HCT116 (cell line): ENCODE data around the gene KDM4E. TPM values are rescaled to one million over a fixed set of nuclear protein-coding genes. Genes with fewer than 3 reads are reported as not detected.

Experiments
- ATAC-seq: fragments of 200-7000 bp; cut with Tn5 transposase; 2 replicates; pipeline ENCODE4 v1.9.1; 2020; ENCODE audit warnings: mild to moderate bottlenecking, moderate library complexity
- BruUV-seq: library from RNA; stranded (reverse); fragments of 400-500 nt; replicated peaks from 2 replicates; lab custom pipeline; 2021; lab: Mats Ljungman, UMichigan
- CTCF ChIA-PET: fragments of 300-600 bp; sonication (Branson Sonifier 250); formaldehyde crosslinking; loops from one replicate; lab custom pipeline; 2021; ENCODE audit warnings: antibody characterized with exemption; lab: Charles Lee
- POLR2A ChIA-PET: fragments of 300-600, 350-600 bp; sonication (Branson Sonifier 250); formaldehyde crosslinking; loops from one replicate; lab custom pipeline; 2021; ENCODE audit warnings: antibody characterized with exemption; lab: Charles Lee
- RAD21 ChIA-PET, 2 experiments: fragments of 300-600 bp; sonication (Branson Sonifier 250); formaldehyde crosslinking; loops; one replicate each; lab custom pipeline; 2023; ENCODE audit warnings: low total read pairs in 2 of 2; ENCODE audit not compliant: uncharacterized antibody in 2 of 2, unreplicated experiment in 2 of 2, low non-redundant PET in 1 of 2; lab: Charles Lee
- DNase-seq: peaks from one replicate; pipeline ENCODE4 v3.0.0-alpha.2; 2010; ENCODE audit warnings: low read depth, low spot score
- H2AFZ ChIP-seq: fragments of 200-600 bp; shearing (Covaris generic), sonication (generic); 2 replicates; pipeline ENCODE4 v1.6.1; 2017; ENCODE audit warnings: low read depth, mixed run types, mixed read lengths, antibody characterized with exemption, low read length; ENCODE audit not compliant: poor library complexity, severe bottlenecking
- H3K27ac ChIP-seq: 2 replicates; pipeline ENCODE4 v1.5.1; 2012; ENCODE audit warnings: low read depth, low read length
- H3K27me3 ChIP-seq: fragments of 200-600 bp; sonication (generic); 2 replicates; pipeline ENCODE4 v1.6.1; 2016; ENCODE audit warnings: mixed run types, low read length, mixed read lengths; ENCODE audit not compliant: insufficient read depth
- H3K36me3 ChIP-seq, 2 experiments: fragments of 200-500 bp in 1 of 2; fragments of 200-600 bp in 1 of 2; sonication (Bioruptor generic) in 1 of 2; sonication (generic) in 1 of 2; 2 replicates each; pipeline versions ENCODE4 v1.5.1 to v1.6.1; 2014 to 2016; ENCODE audit warnings: low read length in 2 of 2, inconsistent platforms in 1 of 2, mixed read lengths in 1 of 2, mixed run types in 1 of 2; ENCODE audit not compliant: insufficient read depth in 2 of 2, control insufficient read depth in 1 of 2
- H3K4me1 ChIP-seq, 2 experiments: fragments of 200-600 bp in 1 of 2; sonication (generic) in 1 of 2; 2 replicates each; pipeline versions ENCODE4 v1.5.1 to v1.6.1; 2012 to 2017; ENCODE audit warnings: low read length in 2 of 2, inconsistent platforms in 1 of 2, mild to moderate bottlenecking in 1 of 2, mixed read lengths in 1 of 2, mixed run types in 1 of 2, moderate library complexity in 1 of 2; ENCODE audit not compliant: insufficient read depth in 2 of 2, control insufficient read depth in 1 of 2
- H3K4me2 ChIP-seq: fragments of 200-600 bp; sonication (generic); 2 replicates; pipeline ENCODE4 v1.6.1; 2017; ENCODE audit warnings: mixed run types, low read length, mixed read lengths
- H3K4me3 ChIP-seq, 2 experiments: fragments of 200-600 bp in 1 of 2; sonication (generic) in 1 of 2; replicated peaks in 1 of 2; 2 replicates each; pipeline ENCODE4 v1.5.1; 2011 to 2016; ENCODE audit warnings: low read length in 2 of 2, control low read depth in 1 of 2, low read depth in 1 of 2, mild to moderate bottlenecking in 1 of 2, mixed read lengths in 1 of 2, mixed run types in 1 of 2
- H3K79me2 ChIP-seq: fragments of 200-600 bp; sonication (generic); 2 replicates; pipeline ENCODE4 v1.6.1; 2017; ENCODE audit warnings: mild to moderate bottlenecking, mixed run types, low read length, moderate library complexity, mixed read lengths; ENCODE audit not compliant: insufficient read depth
- H3K9ac ChIP-seq: fragments of 200-600 bp; sonication (generic); 2 replicates; pipeline ENCODE4 v1.6.1; 2016; ENCODE audit warnings: low read length, mixed read lengths
- H3K9me2 ChIP-seq: fragments of 200-600 bp; sonication (generic), shearing (Covaris generic); 2 replicates; pipeline ENCODE4 v1.6.1; 2017; ENCODE audit warnings: mixed run types, mild to moderate bottlenecking, moderate library complexity; ENCODE audit not compliant: insufficient read depth
- H3K9me3 ChIP-seq, 2 experiments: fragments of 200-500 bp in 1 of 2; fragments of 200-600 bp in 1 of 2; sonication (Bioruptor generic) in 1 of 2; sonication (generic) in 1 of 2; 2 replicates each; pipeline ENCODE4 v1.6.1; 2014 to 2017; ENCODE audit warnings: low read length in 2 of 2, mixed read lengths in 2 of 2, inconsistent platforms in 1 of 2, low read depth in 1 of 2, mild to moderate bottlenecking in 1 of 2, mixed run types in 1 of 2, moderate library complexity in 1 of 2; ENCODE audit not compliant: control insufficient read depth in 1 of 2, insufficient read depth in 1 of 2
- H4K20me1 ChIP-seq: fragments of 200-600 bp; sonication (generic), shearing (Covaris generic); 2 replicates; pipeline ENCODE4 v1.6.1; 2017; ENCODE audit warnings: mixed run types, mild to moderate bottlenecking, moderate library complexity; ENCODE audit not compliant: insufficient read depth
- CBX3 ChIP-seq: IDR thresholded peaks from 2 replicates; pipeline ENCODE4 v1.6.1; 2012; ENCODE audit warnings: low read depth
- CEBPB ChIP-seq: IDR thresholded peaks from 2 replicates; pipeline ENCODE4 v1.6.1; 2012; ENCODE audit warnings: low read depth
- EGR1 ChIP-seq: IDR thresholded peaks from 2 replicates; pipeline ENCODE4 v1.6.1; 2012; ENCODE audit warnings: low read depth
- ELF1 ChIP-seq: IDR thresholded peaks from 2 replicates; pipeline ENCODE4 v1.6.1; 2012; ENCODE audit warnings: low read depth, borderline replicate concordance
- EZH2 ChIP-seq: fragments of 200-600 bp; sonication (generic); IDR thresholded peaks from 2 replicates; pipeline ENCODE4 v1.6.1; 2017; ENCODE audit warnings: antibody characterized with exemption, mixed run types
- EZH2phosphoT487 ChIP-seq: fragments of 200-600 bp; IDR thresholded peaks from 2 replicates; pipeline ENCODE4 v1.6.1; 2018; ENCODE audit warnings: antibody characterized with exemption, borderline replicate concordance
- JUND ChIP-seq: IDR thresholded peaks from 2 replicates; pipeline ENCODE4 v1.6.1; 2012
- MAX ChIP-seq: IDR thresholded peaks from 2 replicates; pipeline ENCODE4 v1.6.1; 2012
- POLR2A ChIP-seq: IDR thresholded peaks from 2 replicates; pipeline ENCODE4 v1.7.0; 2011; ENCODE audit warnings: borderline replicate concordance; ENCODE audit not compliant: insufficient read depth, insufficient read length; ENCODE audit errors: extremely low read depth
- POLR2AphosphoS5 ChIP-seq: IDR thresholded peaks from 2 replicates; pipeline ENCODE4 v1.6.1; 2011; ENCODE audit warnings: mild to moderate bottlenecking, low read depth, low read length, moderate library complexity
- SIN3A ChIP-seq: IDR thresholded peaks from 2 replicates; pipeline ENCODE4 v1.6.1; 2012; ENCODE audit warnings: low read depth
- SP1 ChIP-seq: IDR thresholded peaks from 2 replicates; pipeline ENCODE4 v1.6.1; 2012; ENCODE audit warnings: low read depth
- SRF ChIP-seq: IDR thresholded peaks from 2 replicates; pipeline ENCODE4 v1.6.1; 2012; ENCODE audit warnings: low read depth
- TCF7L2 ChIP-seq: IDR thresholded peaks from 2 replicates; pipeline ENCODE4 v1.7.0; 2011; ENCODE audit warnings: borderline replicate concordance, inconsistent platforms; ENCODE audit not compliant: insufficient read depth, insufficient read length; ENCODE audit errors: extremely low read depth
- ZNF274 ChIP-seq: fragments of 200-500 bp; sonication (Bioruptor generic); IDR thresholded peaks from 2 replicates; pipeline ENCODE4 v1.6.1; 2014; ENCODE audit warnings: mild to moderate bottlenecking, low read depth, low read length, inconsistent platforms
- intact Hi-C: fragments of 100-400 bp; cut with micrococcal nuclease; formaldehyde crosslinking; loops from 2 replicates; pipeline ENCODE4 v1.10.0; 2022
- total RNA-seq: library from RNA; stranded (reverse); gene quantifications from one replicate; pipeline ENCODE4 v1.2.1, GENCODE V29; 2021; ENCODE audit not compliant: unreplicated experiment
- TF ChIP-seq, protein P1 (sequence below): IDR thresholded peaks from 2 replicates; pipeline ENCODE4 v1.6.1; 2012
- TF ChIP-seq, protein P2 (sequence below): IDR thresholded peaks from 2 replicates; pipeline ENCODE4 v1.6.1; 2011; ENCODE audit warnings: mild to moderate bottlenecking, low read length, moderate library complexity; ENCODE audit not compliant: insufficient replicate concordance; ENCODE audit errors: extremely low read depth

Gene KDM4E
- total RNA-seq, 1 experiment from 2014 or later, result not detected

DNA sequence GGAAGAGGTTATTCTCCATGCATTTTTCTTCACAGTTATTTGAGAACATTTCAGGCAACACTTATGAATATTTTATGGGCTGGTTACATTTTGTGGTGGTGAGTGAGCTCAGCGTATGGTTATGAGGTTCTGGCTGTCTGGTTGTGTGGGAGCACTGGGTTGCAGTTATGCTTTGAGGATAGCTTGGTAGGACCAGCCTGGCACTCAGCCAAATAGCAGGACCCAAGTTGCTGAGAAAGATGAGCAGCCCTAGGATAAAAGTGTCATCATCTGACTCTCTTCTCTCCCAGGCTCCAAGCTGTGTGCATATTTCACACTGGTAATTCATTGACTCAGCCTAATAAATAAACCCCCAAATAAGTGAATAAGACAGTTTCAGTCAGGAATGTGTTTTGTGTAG is 33.6 kb downstream of the KDM4E start (continued):
- TF ChIP-seq, protein P1, sequence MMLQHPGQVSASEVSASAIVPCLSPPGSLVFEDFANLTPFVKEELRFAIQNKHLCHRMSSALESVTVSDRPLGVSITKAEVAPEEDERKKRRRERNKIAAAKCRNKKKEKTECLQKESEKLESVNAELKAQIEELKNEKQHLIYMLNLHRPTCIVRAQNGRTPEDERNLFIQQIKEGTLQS, result no peak

DNA sequence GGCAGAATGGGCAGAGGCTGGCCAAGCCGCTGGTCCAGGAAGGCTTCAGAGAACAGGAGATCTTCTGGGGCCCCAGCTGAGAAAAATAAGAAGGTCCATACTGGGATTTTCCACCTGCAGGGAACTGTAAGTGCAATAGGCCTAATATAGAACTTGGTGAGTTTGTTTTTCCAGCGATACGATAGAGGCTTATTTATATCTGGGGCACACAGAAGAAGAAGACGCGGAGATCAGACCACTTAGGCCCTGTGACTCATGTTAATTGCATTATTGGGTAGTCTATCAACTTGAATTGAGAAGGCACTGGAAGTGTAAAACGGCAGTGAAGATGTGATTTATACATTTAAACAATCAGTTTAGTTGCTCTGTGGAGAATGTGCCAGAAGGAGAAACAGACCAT is 34.0 kb downstream of the KDM4E start:
- no peaks in the 10 kb centered on the region for H3K9me3 ChIP-seq
- no peak overlapping the region for H2AFZ ChIP-seq
- no peak overlapping the region for H3K9ac ChIP-seq
- POLR2A ChIA-PET, result interaction anchor here (2.2 kb wide), 1 partner anchor 8 kb away, joined by 6 read pairs; the partner anchor contains the start of gene SRSF8
- no peaks in the 10 kb centered on the region for H3K4me1 ChIP-seq
- H3K4me3 ChIP-seq, result no peak overlapping the region
- no peak overlapping the region for H3K27ac ChIP-seq
- ATAC-seq (no peak), DNase-seq (no peak)
- H4K20me1 ChIP-seq, result no peaks in the 10 kb centered on the region
- no peaks in the 10 kb centered on the region for H3K36me3 ChIP-seq
- CTCF ChIA-PET, result no interaction called here
- H3K79me2 ChIP-seq, result no peaks in the 10 kb centered on the region
- H3K4me2 ChIP-seq, result no peak overlapping the region
- intact Hi-C loops, result no loop called here
- H3K27me3 ChIP-seq, result no peaks in the 10 kb centered on the region
- no peaks in the 10 kb centered on the region; the same call in 1 of the 2 replicates for H3K9me2 ChIP-seq
- RAD21 ChIA-PET, result no interaction called here
- BruUV-seq, result no TSS peak
- no peak for TF ChIP-seq CEBPB
- TF ChIP-seq MAX, result no peak
- no peak for TF ChIP-seq SP1
- no peak for TF ChIP-seq SRF
- TF ChIP-seq POLR2AphosphoS5, result no peak
- TF ChIP-seq EZH2, result no peak
- no peak for TF ChIP-seq TCF7L2
- TF ChIP-seq EGR1, result no peak
- no peak for TF ChIP-seq SIN3A
- no peak for TF ChIP-seq JUND
- TF ChIP-seq, protein P1, result no peak
- no peak for TF ChIP-seq POLR2A
- TF ChIP-seq ELF1, result no peak
- TF ChIP-seq, protein P2, sequence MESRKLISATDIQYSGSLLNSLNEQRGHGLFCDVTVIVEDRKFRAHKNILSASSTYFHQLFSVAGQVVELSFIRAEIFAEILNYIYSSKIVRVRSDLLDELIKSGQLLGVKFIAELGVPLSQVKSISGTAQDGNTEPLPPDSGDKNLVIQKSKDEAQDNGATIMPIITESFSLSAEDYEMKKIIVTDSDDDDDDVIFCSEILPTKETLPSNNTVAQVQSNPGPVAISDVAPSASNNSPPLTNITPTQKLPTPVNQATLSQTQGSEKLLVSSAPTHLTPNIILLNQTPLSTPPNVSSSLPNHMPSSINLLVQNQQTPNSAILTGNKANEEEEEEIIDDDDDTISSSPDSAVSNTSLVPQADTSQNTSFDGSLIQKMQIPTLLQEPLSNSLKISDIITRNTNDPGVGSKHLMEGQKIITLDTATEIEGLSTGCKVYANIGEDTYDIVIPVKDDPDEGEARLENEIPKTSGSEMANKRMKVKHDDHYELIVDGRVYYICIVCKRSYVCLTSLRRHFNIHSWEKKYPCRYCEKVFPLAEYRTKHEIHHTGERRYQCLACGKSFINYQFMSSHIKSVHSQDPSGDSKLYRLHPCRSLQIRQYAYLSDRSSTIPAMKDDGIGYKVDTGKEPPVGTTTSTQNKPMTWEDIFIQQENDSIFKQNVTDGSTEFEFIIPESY, result no peak
- TF ChIP-seq EZH2phosphoT487, result no peak
- no peak for TF ChIP-seq CBX3
- TF ChIP-seq ZNF274, result no peak
- TF ChIP-seq, all 23 proteins: peak for 0
